Brain microvascular endothelial cell (primary cell): ENCODE data around the gene PNPLA6.

ENCODE experiments used
- DNase-seq: peaks from one replicate; pipeline ENCODE4 v3.0.0-alpha.2; 2020
- H3K27ac ChIP-seq: fragments of 250-450 bp; sonication (Bioruptor Pico); 2 replicates; pipeline ENCODE4 v1.5.1; 2020; ENCODE audit warnings: mild to moderate bottlenecking, moderate library complexity
- H3K27me3 ChIP-seq: fragments of 250-450 bp; sonication (Bioruptor Pico); replicated peaks from 2 replicates; pipeline ENCODE4 v1.5.1; 2020; ENCODE audit warnings: mild to moderate bottlenecking
- H3K36me3 ChIP-seq: fragments of 250-450 bp; sonication (Bioruptor Pico); replicated peaks from 2 replicates; pipeline ENCODE4 v1.5.1; 2020; ENCODE audit warnings: mild to moderate bottlenecking
- H3K4me3 ChIP-seq: 2 replicates; pipeline ENCODE4 v1.5.1; 2011; ENCODE audit warnings: low read depth, mild to moderate bottlenecking, control low read depth, low read length, moderate library complexity
- CTCF ChIP-seq: IDR thresholded peaks from 2 replicates; pipeline ENCODE4 v1.5.1; 2011; ENCODE audit warnings: low read depth, mild to moderate bottlenecking, moderate library complexity, low read length, control low read depth, inconsistent platforms; ENCODE audit errors: missing control alignments
- in situ Hi-C: cut with HindIII; loops from 2 replicates; pipeline ENCODE4 v1.10.0; 2017; ENCODE audit warnings: low sequenced_read_pairs, low pct_ligation_motif_present

PNPLA6 gene

DNA sequence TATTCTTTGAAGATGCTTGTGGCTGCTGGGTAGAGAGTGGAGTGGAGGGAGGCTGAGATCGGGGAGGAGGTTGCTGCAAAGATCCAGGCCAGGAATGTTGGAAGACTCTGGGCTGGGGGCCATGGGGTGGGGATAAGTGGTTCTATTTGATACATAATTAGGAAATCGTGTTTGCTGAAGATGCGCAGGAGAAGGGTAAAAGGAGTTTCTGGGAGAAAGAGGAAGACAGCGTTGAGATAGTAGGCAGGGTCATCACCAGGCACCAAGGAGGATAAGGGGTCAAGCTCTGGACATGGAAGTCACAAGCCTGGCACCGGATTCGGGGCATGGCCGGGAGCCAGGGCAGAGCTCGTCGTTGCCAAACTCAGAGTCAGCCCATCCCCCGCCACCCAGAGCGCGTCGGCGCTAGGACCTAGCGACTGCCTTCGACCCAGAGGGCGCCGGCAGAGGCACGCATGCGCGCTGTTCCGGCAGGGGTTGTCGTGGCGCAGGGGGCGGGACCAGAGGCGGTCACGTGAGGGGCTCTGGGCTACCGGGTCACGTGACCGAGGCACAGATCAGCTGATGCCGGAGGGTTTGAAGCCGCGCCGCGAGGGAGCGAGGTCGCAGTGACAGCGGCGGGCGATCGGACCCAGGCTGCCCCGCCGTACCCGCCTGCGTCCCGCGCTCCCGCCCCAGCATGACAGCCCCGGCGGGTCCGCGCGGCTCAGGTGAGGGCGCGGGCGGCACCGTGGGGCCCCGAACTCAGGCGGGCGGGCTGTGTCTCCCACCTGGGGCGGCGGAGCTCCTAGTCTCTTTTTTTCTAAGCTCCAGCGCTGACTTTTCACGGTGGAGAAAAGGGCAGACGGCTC lies 13.2 kb upstream of the PNPLA6 start, which contains the start of gene MCOLN1:
Gene MCOLN1 (plus strand): TSS at position 553 of the 851 bp plus-strand sequence. CDS start 127 bp downstream, at position 680.
- Histone ChIP-seq H3K27me3 (no peaks in the 10 kb centered on the region), H3K4me3 (peak within 1 kb of the TSS; percentile 72), H3K27ac (peak within 1 kb of the TSS; percentile 1), H3K36me3 (peaks cover 8% of the 10 kb centered on the region)
- peak; percentile 95 for DNase-seq
- in situ Hi-C loops = no loop called here
- no peak for TF ChIP-seq CTCF

GRCh38 chr19:7522923-7523667 lies 12.4 kb upstream of the PNPLA6 start:
- in situ Hi-C loops = no loop called here
- Histone ChIP-seq H3K36me3 (peaks cover 8% of the 10 kb centered on the region), H3K4me3 (peak overlapping the region; percentile 72)

GRCh38 chr19:7524523-7524922 lies 11.0 kb upstream of the PNPLA6 start:
- no peak overlapping the region for H3K4me3 ChIP-seq
- TF ChIP-seq CTCF = no peak
- H3K27me3 ChIP-seq = no peaks in the 10 kb centered on the region
- in situ Hi-C loops = no loop called here
- no peak for DNase-seq
- no peak overlapping the region for H3K27ac ChIP-seq
- peaks cover 12% of the 10 kb centered on the region for H3K36me3 ChIP-seq

More at GRCh38 chr19:7522923-7523667, 12.4 kb upstream of the PNPLA6 start:
- no peak for TF ChIP-seq CTCF
- DNase-seq = no peak
- Histone ChIP-seq H3K27ac (peak overlapping the region; percentile 1), H3K27me3 (no peaks in the 10 kb centered on the region)

GRCh38 chr19:7524992-7525739 lies 10.4 kb upstream of the PNPLA6 start:
- in situ Hi-C loops = no loop called here
- no peak for TF ChIP-seq CTCF
- Histone ChIP-seq H3K4me3 (no peak overlapping the region), H3K27ac (no peak overlapping the region), H3K36me3 (peaks cover 14% of the 10 kb centered on the region), H3K27me3 (no peaks in the 10 kb centered on the region)
- DNase-seq = no peak

DNA sequence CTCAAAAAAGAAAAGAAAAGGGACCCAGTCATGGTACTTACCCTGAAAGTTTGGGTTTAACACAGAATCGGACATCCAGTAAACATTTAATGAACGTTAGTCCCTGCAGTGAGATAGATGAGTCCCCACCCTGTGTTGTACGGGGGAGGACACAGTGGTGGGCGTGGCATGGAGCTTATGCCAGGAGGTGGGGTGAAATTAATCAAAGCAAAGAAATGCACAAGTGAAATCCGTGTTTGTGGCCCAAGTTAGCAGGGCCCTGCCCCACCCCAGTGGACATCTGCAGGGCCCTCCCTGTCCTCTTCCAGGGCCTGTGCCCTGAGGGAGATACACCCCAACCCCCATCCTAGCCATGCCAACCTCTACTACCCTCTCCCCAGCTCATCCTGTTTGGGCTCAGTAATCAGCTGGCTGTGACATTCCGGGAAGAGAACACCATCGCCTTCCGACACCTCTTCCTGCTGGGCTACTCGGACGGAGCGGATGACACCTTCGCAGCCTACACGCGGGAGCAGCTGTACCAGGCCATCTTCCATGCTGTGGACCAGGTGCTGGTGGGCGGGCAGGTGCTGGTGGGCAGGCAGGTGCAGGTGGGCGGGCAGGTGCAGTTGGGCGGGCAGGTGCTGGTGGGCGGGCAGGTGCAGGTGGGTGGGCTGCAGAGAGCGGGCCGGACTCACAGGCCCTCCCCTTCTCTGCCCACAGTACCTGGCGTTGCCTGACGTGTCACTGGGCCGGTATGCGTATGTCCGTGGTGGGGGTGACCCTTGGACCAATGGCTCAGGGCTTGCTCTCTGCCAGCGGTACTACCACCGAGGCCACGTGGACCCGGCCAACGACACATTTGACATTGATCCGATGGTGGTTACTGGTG lies 9.2 kb upstream of the PNPLA6 start:
- DNase-seq = no peak
- Histone ChIP-seq H3K27ac (no peak overlapping the region), H3K36me3 (peaks cover 14% of the 10 kb centered on the region), H3K4me3 (no peak overlapping the region), H3K27me3 (no peaks in the 10 kb centered on the region)
- in situ Hi-C loops = no loop called here
- TF ChIP-seq CTCF = no peak
